HL-60/S4 (cell line): ENCODE data around the gene HTRA3.

Experiments used
- in situ Hi-C: fragments of 300-500 bp; cut with MboI; formaldehyde crosslinking; loops from 2 replicates; pipeline ENCODE4 v1.14.3; 2022; ENCODE audit warnings: low sequenced_read_pairs

HTRA3 gene

GRCh38 chr4:8322794-8323704 lies 53.5 kb downstream of the HTRA3 start:
- in situ Hi-C loops: no loop called here

GRCh38 chr4:8323947-8324555 lies 54.5 kb downstream of the HTRA3 start:
- in situ Hi-C loops: no loop called here

GRCh38 chr4:8324640-8325239 lies 55.2 kb downstream of the HTRA3 start:
- in situ Hi-C loops: no loop called here

- in situ Hi-C loops: no loop called here
These were observed 55.9 kb downstream of the HTRA3 start for GRCh38 chr4:8325291-8325973.

- in situ Hi-C loops: no loop called here
These were observed 56.7 kb downstream of the HTRA3 start for GRCh38 chr4:8326206-8326605.

GRCh38 chr4:8328456-8328855 lies 58.9 kb downstream of the HTRA3 start:
- in situ Hi-C loops: no loop called here

GRCh38 chr4:8328866-8329559 lies 59.5 kb downstream of the HTRA3 start:
- in situ Hi-C loops: no loop called here

GRCh38 chr4:8329560-8329858 lies 60.0 kb downstream of the HTRA3 start:
- in situ Hi-C loops: no loop called here

- in situ Hi-C loops: no loop called here
These were observed 60.6 kb downstream of the HTRA3 start for GRCh38 chr4:8329859-8330761.

GRCh38 chr4:8330821-8331574 lies 61.4 kb downstream of the HTRA3 start:
- in situ Hi-C loops: no loop called here

GRCh38 chr4:8331575-8331955 lies 62.0 kb downstream of the HTRA3 start:
- in situ Hi-C loops: no loop called here

GRCh38 chr4:8332038-8332857 lies 62.7 kb downstream of the HTRA3 start:
- in situ Hi-C loops: no loop called here

GRCh38 chr4:8332891-8333331 lies 63.4 kb downstream of the HTRA3 start:
- in situ Hi-C loops: no loop called here

- in situ Hi-C loops: no loop called here
These were observed 64.3 kb downstream of the HTRA3 start for GRCh38 chr4:8333726-8334460.

GRCh38 chr4:8334786-8335460 lies 65.4 kb downstream of the HTRA3 start:
- in situ Hi-C loops: no loop called here

- in situ Hi-C loops: no loop called here
These were observed 66.3 kb downstream of the HTRA3 start for GRCh38 chr4:8335848-8336247.

GRCh38 chr4:8336412-8337075 lies 67.0 kb downstream of the HTRA3 start:
- in situ Hi-C loops: no loop called here
